Neural crest cell (in vitro differentiated cells): Measurements from ENCODE around the gene NAT8L. TPM values are rescaled to one million over a fixed set of nuclear protein-coding genes. Genes with fewer than 3 reads are reported as not detected.

ENCODE experiments used
- DNase-seq: peaks from one replicate; pipeline ENCODE4 v3.0.0; 2021; ENCODE audit warnings: low read depth, mixed read lengths, low spot score
- H3K27ac Mint-ChIP-seq: one replicate; pipeline ENCODE4 v1.8.0; 2021; ENCODE audit warnings: mild to moderate bottlenecking, mixed read lengths; ENCODE audit not compliant: unreplicated experiment
- H3K27me3 Mint-ChIP-seq: 2 replicates; pipeline ENCODE4 v1.8.0; 2021; ENCODE audit warnings: low read depth, mild to moderate bottlenecking, mixed read lengths
- H3K36me3 Mint-ChIP-seq: 2 replicates; pipeline ENCODE4 v1.8.0; 2021; ENCODE audit warnings: low read depth, mild to moderate bottlenecking, mixed read lengths
- H3K4me1 Mint-ChIP-seq: 2 replicates; pipeline ENCODE4 v1.8.0; 2021; ENCODE audit warnings: mixed read lengths
- H3K4me3 Mint-ChIP-seq: one replicate; pipeline ENCODE4 v1.8.0; 2021; ENCODE audit warnings: mild to moderate bottlenecking, mixed read lengths
- H3K9me3 Mint-ChIP-seq: 2 replicates; pipeline ENCODE4 v1.8.0; 2021; ENCODE audit warnings: mixed read lengths
- total RNA-seq: library from RNA; stranded (reverse); gene quantifications from 2 replicates; pipeline ENCODE4 v1.2.1, GENCODE V29; 2021
- TF ChIP-seq, protein P1 (sequence below): fragments of 200-600 bp; sonication (generic); conservative IDR thresholded peaks from 2 replicates; pipeline ENCODE4 v1.5.0; 2021; ENCODE audit warnings: antibody characterized with exemption, mild to moderate bottlenecking

Gene NAT8L
- total RNA-seq, 1 donor from 2014 or later, result 19.5 TPM

DNA sequence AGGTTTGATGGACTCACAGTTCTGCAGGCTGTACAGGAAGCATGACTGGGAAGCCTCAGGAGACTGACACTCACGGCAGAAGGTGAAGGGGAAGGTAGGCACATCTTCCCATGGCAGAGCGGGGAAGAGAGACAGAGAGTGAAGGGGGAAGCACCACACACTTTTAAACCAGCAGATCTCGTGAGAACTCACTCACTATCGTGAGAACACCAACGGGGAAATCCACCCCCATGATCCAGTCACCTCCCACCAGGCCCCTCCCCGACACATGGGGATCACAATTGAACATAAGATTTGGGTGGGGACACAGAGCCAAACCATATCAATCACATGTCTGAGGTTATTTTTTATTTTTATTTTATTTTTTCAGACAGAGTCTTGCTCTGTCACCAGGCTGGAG lies 4.9 kb upstream of the NAT8L start:
- H3K27me3 Mint-ChIP-seq, result peaks cover 38% of the 10 kb centered on the region
- H3K27ac Mint-ChIP-seq, result no peak overlapping the region
- H3K4me1 Mint-ChIP-seq, result peaks cover 7% of the 10 kb centered on the region
- DNase-seq, result no peak
- TF ChIP-seq, protein P1, sequence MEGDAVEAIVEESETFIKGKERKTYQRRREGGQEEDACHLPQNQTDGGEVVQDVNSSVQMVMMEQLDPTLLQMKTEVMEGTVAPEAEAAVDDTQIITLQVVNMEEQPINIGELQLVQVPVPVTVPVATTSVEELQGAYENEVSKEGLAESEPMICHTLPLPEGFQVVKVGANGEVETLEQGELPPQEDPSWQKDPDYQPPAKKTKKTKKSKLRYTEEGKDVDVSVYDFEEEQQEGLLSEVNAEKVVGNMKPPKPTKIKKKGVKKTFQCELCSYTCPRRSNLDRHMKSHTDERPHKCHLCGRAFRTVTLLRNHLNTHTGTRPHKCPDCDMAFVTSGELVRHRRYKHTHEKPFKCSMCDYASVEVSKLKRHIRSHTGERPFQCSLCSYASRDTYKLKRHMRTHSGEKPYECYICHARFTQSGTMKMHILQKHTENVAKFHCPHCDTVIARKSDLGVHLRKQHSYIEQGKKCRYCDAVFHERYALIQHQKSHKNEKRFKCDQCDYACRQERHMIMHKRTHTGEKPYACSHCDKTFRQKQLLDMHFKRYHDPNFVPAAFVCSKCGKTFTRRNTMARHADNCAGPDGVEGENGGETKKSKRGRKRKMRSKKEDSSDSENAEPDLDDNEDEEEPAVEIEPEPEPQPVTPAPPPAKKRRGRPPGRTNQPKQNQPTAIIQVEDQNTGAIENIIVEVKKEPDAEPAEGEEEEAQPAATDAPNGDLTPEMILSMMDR, result no peak
- H3K4me3 Mint-ChIP-seq, result no peak overlapping the region
- no peaks in the 10 kb centered on the region for H3K36me3 Mint-ChIP-seq
- no peaks in the 10 kb centered on the region for H3K9me3 Mint-ChIP-seq

DNA sequence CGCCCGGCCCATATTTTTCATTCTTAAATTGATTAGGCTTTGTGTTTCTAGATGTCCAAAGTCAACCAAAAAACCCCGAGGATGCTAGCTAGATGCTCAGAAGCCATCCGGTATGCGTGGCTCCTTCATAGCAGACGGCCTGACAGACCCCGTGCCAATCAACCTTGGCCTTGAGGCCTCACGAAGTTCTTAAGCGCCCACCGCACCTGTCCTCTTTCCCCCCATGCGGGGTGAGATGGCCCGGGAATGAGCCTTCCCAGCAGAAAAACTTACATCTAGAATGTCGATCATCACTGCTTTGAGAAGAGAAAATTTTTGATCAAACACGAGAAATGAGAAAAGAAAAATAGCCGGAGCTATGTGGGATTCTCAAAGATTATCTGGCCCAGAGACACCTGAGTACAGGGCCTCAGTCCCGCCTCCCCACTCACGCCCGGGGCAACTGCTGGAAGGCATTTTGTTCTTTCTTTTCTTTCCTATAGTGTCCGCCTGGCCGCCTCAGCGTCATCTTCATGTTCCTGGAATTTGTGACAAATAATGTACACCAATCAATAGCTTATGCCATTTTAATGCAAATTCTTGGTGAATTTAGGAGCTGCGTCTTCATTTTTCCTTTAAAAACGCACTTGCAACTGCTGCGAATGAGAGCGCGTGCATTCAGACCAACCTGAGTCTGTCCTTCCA lies 1.6 kb upstream of the NAT8L start:
- Mint-ChIP-seq H3K27me3 (peaks cover 42% of the 10 kb centered on the region), H3K4me1 (peaks cover 7% of the 10 kb centered on the region), H3K27ac (no peak overlapping the region), H3K9me3 (no peaks in the 10 kb centered on the region), H3K4me3 (peak overlapping the region; percentile 90), H3K36me3 (no peaks in the 10 kb centered on the region)
- DNase-seq, result no peak
- TF ChIP-seq, protein P1, result no peak

DNA sequence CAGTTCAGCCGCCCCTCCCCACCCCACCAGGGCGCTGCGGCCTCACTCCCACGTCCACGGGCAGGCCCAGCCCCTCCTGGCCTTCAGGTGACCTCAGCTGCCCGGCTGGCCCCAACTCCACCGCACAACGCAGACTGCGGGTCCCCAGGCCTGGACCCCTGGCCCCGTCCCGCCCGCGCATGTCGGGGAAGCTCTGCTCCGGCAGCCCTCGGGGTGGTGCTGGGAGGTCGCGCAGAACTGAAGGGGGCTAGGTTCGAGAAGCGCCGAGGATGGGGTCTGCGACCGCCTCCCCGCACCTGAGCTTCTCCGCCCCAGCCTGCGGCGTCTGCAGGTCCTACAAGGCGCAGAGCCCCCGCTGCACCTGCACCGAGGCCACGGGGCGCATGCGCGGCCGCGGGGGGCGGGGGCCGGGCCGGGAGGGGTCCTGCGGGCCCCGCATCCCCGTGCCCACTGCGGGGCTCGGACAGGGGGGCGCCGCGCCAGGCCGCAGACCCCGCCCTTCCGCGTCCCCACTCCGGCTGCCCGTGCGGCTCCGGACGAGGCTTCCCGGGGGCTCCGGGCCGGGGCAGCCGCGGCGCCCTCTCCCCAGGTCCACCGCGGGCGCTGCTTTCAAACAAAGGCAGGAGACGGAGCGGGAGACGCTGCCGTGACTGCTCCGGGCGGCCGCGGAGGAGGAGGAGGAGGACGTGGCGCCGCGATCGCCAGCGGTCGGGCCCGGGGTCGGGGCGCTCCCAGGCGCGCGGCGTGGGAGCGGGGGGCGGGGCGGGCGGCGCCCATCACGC lies 672 bp upstream of the NAT8L start:
- H3K9me3 Mint-ChIP-seq, result no peaks in the 10 kb centered on the region
- no peak overlapping the region for H3K4me3 Mint-ChIP-seq
- H3K27me3 Mint-ChIP-seq, result peaks cover 40% of the 10 kb centered on the region
- DNase-seq, result peak; percentile 28
- H3K4me1 Mint-ChIP-seq, result peaks cover 7% of the 10 kb centered on the region
- TF ChIP-seq, protein P1, result no peak
- no peak overlapping the region for H3K27ac Mint-ChIP-seq
- H3K36me3 Mint-ChIP-seq, result no peaks in the 10 kb centered on the region

DNA sequence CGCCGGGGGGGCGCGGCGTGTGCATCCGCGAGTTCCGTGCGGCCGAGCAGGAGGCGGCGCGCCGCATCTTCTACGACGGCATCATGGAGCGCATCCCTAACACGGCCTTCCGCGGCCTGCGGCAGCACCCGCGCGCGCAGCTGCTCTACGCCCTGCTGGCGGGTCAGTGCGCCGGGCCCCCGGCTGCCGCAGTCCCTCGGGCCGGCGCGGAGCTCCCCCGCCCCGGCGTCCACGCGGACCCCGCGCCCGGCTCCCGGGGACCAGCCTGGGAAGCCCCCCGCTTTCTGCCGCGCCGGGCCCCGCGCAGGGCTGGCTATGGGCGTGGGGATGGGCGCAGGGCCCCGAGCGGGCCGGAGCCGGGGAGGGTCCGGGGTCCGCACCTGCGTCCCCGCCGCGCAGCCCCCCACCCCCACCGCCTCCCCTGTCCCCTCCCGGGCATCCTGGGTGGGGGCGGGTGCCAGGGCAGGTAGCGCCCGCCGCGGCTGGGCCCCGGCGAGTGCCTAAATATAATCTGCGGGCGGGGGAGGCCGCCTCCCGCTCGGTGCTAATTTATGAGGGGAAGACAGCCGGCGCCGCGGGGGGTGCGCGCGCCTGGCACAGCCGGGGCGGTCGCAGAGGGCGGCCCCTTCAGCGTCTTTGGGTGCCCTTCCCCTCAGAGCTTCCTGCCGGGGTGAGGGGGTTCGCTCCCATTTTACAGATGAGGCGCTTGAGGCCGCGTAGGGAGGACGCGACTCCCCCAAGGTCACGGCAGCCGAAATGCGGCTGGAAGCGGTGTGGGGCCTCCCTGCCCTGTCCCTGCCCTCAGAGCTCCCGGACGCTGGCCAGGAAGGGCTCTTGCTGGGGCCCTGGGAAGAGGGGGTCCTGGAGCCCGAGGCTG lies 837 bp downstream of the NAT8L start:
- Mint-ChIP-seq H3K4me1 (peaks cover 7% of the 10 kb centered on the region), H3K36me3 (no peaks in the 10 kb centered on the region), H3K27ac (no peak overlapping the region), H3K27me3 (peaks cover 37% of the 10 kb centered on the region), H3K4me3 (no peak overlapping the region), H3K9me3 (no peaks in the 10 kb centered on the region)
- DNase-seq, result no peak
- TF ChIP-seq, protein P1, result no peak

DNA sequence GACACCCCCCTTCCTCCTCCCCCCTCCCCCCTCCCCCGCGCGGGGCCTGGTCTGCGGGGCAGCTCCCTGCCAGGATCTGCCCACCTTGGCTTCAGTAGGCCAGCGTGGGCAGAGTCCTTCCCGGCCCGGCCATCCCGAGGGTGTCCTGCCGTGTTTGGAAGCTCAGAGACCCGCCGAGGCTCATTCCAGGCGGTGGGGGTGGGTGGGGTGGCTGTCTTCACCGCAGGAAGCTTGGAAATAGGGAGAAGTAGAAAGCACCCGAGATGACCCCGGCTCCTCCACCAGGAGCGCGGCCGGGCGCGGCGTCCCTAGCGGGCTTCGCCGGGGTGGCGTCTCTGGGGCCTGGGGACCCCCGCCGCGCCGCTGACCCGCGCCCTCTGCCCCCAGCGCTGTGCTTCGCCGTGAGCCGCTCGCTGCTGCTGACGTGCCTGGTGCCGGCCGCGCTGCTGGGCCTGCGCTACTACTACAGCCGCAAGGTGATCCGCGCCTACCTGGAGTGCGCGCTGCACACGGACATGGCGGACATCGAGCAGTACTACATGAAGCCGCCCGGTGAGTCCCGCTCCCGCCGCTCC lies 1.6 kb downstream of the NAT8L start:
- H3K36me3 Mint-ChIP-seq, result no peaks in the 10 kb centered on the region
- H3K27ac Mint-ChIP-seq, result no peak overlapping the region
- H3K9me3 Mint-ChIP-seq, result no peaks in the 10 kb centered on the region
- no peak for DNase-seq
- peaks cover 32% of the 10 kb centered on the region for H3K27me3 Mint-ChIP-seq
- TF ChIP-seq, protein P1, result peak; percentile 42
- H3K4me1 Mint-ChIP-seq, result peaks cover 7% of the 10 kb centered on the region
- peak overlapping the region; percentile 71 for H3K4me3 Mint-ChIP-seq
